ENCODE results near the gene DNAI1.

GRCh38 chr9:34568774-34569173 lies 110.2 kb downstream of the DNAI1 start:
- TF ChIP-seq POLR2AphosphoS5 (IDR thresholded peaks at IDR 0.05; ENCODE audit: low read depth, low read length) (no peak), CTCF (IDR thresholded peaks at IDR 0.05) (no peak), NRF1 (IDR thresholded peaks at IDR 0.05; ENCODE audit: low read depth, low read length) (no peak), GATA2 (CRISPR knock-in tag; IDR thresholded peaks at IDR 0.05) (no peak), EP300 (IDR thresholded peaks at IDR 0.05; ENCODE audit: borderline replicate concordance in 1 of 2, low read depth in 1 of 2, low read length in 1 of 2) (no peak), TAF1 (IDR thresholded peaks at IDR 0.05; ENCODE audit: borderline replicate concordance, low read depth, low read length) (no peak), JUND (IDR thresholded peaks at IDR 0.05) (no peak), MXI1 (IDR thresholded peaks at IDR 0.05; ENCODE audit: low read depth, low read length) (no peak), REST (IDR thresholded peaks at IDR 0.05; ENCODE audit: low read depth, low read length) (no peak), EZH2phosphoT487 (IDR thresholded peaks at IDR 0.05; ENCODE audit: borderline replicate concordance, low read depth) (no peak)
